Keratinocyte (primary cell): Measurements from ENCODE around the gene TMOD4. TPM values are rescaled to one million over a fixed set of nuclear protein-coding genes. Genes with fewer than 3 reads are reported as not detected.
"Not testable (repeated sequence)": the region's sequence is repeated elsewhere in the genome, so short reads cannot be mapped to it uniquely, and the experiment has no call there.

Experiments used
- DNase-seq: peaks from one replicate; pipeline ENCODE4 v3.0.0-alpha.2; 2011; ENCODE audit warnings: low read depth, missing footprints, low spot score
- FAIRE-seq: peaks from 2 replicates; lab custom pipeline; 2011; peaks lifted over from hg19 to GRCh38; lab: Jason Lieb, UNC
- H2AFZ ChIP-seq: 2 replicates; pipeline ENCODE4 v1.6.0; 2012; ENCODE audit warnings: low read length, control low read depth, inconsistent platforms; ENCODE audit not compliant: control insufficient read depth
- H3K27ac ChIP-seq: 2 replicates; pipeline ENCODE4 v1.5.1; 2011; ENCODE audit warnings: low read length; ENCODE audit not compliant: control insufficient read depth, insufficient read depth
- H3K27me3 ChIP-seq: 3 replicates; pipeline ENCODE4 v1.6.0; 2011; ENCODE audit warnings: low read length; ENCODE audit not compliant: control insufficient read depth, insufficient read depth; ENCODE audit errors: extremely low read depth
- H3K36me3 ChIP-seq, 2 experiments: 2 replicates in 1 of 2; 3 replicates in 1 of 2; pipeline ENCODE4 v1.5.1; 2011; ENCODE audit warnings: low read length in 2 of 2, mild to moderate bottlenecking in 1 of 2; ENCODE audit not compliant: control insufficient read depth in 2 of 2, insufficient read depth in 2 of 2; ENCODE audit errors: extremely low read depth in 1 of 2
- H3K4me1 ChIP-seq: 3 replicates; pipeline ENCODE4 v1.5.1; 2011; ENCODE audit warnings: low read length; ENCODE audit not compliant: control insufficient read depth, insufficient read depth; ENCODE audit errors: extremely low read depth
- H3K4me2 ChIP-seq: 3 replicates; pipeline ENCODE4 v1.6.0; 2011; ENCODE audit warnings: low read depth, low read length; ENCODE audit not compliant: control insufficient read depth, insufficient read depth; ENCODE audit errors: extremely low read depth
- H3K4me3 ChIP-seq, 3 experiments: fragments of 200-600 bp in 1 of 3; sonication (generic) in 1 of 3; 2 replicates in 2 of 3; 3 replicates in 1 of 3; pipeline ENCODE4 v1.5.1; 2011 to 2016; ENCODE audit warnings: low read length in 3 of 3, mild to moderate bottlenecking in 3 of 3, control low read depth in 2 of 3, inconsistent platforms in 1 of 3, low read depth in 1 of 3, mixed read lengths in 1 of 3, mixed run types in 1 of 3, moderate library complexity in 1 of 3; ENCODE audit not compliant: control insufficient read depth in 2 of 3, insufficient read depth in 2 of 3; ENCODE audit errors: extremely low read depth in 1 of 3
- H3K79me2 ChIP-seq: 2 replicates; pipeline ENCODE4 v1.6.0; 2012; ENCODE audit warnings: low read length; ENCODE audit not compliant: control insufficient read depth, insufficient read depth
- H3K9ac ChIP-seq: 3 replicates; pipeline ENCODE4 v1.6.0; 2011; ENCODE audit warnings: low read length; ENCODE audit not compliant: control insufficient read depth, insufficient read depth; ENCODE audit errors: extremely low read depth
- H3K9me1 ChIP-seq: 3 replicates; pipeline ENCODE4 v1.6.0; 2011; ENCODE audit warnings: low read length; ENCODE audit not compliant: control insufficient read depth, insufficient read depth; ENCODE audit errors: extremely low read depth
- H3K9me3 ChIP-seq: 2 replicates; pipeline ENCODE4 v1.5.1; 2012; ENCODE audit warnings: low read depth, low read length; ENCODE audit not compliant: control insufficient read depth
- H4K20me1 ChIP-seq: 3 replicates; pipeline ENCODE4 v1.6.0; 2011; ENCODE audit warnings: low read length; ENCODE audit not compliant: control insufficient read depth, insufficient read depth; ENCODE audit errors: extremely low read depth
- EZH2 ChIP-seq: IDR thresholded peaks from one replicate; pipeline ENCODE4 v1.6.1; 2012; ENCODE audit warnings: inconsistent platforms, mild to moderate bottlenecking, low read length, moderate library complexity
- dilution Hi-C: fragments of 300-500 bp; cut with MboI; formaldehyde crosslinking; loops from one replicate; pipeline ENCODE4 v1.7.0; 2020; ENCODE audit warnings: low sequenced_read_pairs; ENCODE audit not compliant: extremely low pct_ligation_motif_present
- polyA plus RNA-seq, 5 experiments: library from polyadenylated mRNA; depleted of rRNA in 3 of 5; stranded (reverse) in 3 of 5; stranded (forward) in 1 of 5; unstranded in 1 of 5; fragments of >200 nt; gene quantifications; 1 replicate in 1 of 5; 2 replicates in 3 of 5; 3 replicates in 1 of 5; pipeline versions ENCODE4 v1.2.1 to v1.2.3, GENCODE V29; 2011 to 2012; ENCODE audit warnings: missing spikeins in 2 of 5, low read depth in 1 of 5, low replicate concordance in 1 of 5
- TF ChIP-seq, protein P1 (sequence below), 3 experiments: IDR thresholded peaks in 1 of 3; conservative IDR thresholded peaks in 1 of 3; optimal IDR thresholded peaks in 1 of 3; 2 replicates in 2 of 3; 3 replicates in 1 of 3; pipeline versions ENCODE3 to v1.5.1; 2011; ENCODE audit warnings: low read length in 3 of 3, mild to moderate bottlenecking in 3 of 3, moderate library complexity in 2 of 3, control low read depth in 1 of 3, inconsistent platforms in 1 of 3; ENCODE audit not compliant: insufficient read depth in 2 of 3; ENCODE audit errors: extremely low read depth in 1 of 3

The TMOD4 gene
- polyA plus RNA-seq, 1 donor (not counting 4 experiments of a cell fraction or from before 2014, with no cell fraction given), result 0.34 TPM

DNA sequence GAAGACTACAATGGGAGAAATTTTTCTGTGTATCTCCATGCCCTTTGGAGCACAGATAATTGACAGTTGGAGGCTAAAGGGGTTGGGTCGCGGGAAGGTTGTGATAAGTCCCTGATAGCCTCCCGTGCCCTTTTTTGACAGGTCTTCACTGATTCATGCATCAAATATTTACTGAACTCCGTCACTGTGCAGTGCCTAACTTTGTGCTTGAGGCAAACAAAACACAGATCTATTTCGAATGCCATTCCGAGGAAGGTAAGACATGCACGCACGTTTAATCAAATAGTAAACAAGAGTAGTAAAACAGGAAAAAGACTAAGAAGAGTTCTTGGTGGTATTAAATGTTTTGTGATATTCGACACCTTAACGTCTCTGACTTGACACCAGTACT, 22.1 kb upstream of the TMOD4 start:
- TF ChIP-seq, protein P1, sequence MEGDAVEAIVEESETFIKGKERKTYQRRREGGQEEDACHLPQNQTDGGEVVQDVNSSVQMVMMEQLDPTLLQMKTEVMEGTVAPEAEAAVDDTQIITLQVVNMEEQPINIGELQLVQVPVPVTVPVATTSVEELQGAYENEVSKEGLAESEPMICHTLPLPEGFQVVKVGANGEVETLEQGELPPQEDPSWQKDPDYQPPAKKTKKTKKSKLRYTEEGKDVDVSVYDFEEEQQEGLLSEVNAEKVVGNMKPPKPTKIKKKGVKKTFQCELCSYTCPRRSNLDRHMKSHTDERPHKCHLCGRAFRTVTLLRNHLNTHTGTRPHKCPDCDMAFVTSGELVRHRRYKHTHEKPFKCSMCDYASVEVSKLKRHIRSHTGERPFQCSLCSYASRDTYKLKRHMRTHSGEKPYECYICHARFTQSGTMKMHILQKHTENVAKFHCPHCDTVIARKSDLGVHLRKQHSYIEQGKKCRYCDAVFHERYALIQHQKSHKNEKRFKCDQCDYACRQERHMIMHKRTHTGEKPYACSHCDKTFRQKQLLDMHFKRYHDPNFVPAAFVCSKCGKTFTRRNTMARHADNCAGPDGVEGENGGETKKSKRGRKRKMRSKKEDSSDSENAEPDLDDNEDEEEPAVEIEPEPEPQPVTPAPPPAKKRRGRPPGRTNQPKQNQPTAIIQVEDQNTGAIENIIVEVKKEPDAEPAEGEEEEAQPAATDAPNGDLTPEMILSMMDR (optimal IDR thresholded peaks at IDR 0.05 in 1 of 3, IDR thresholded peaks at IDR 0.05 in 1 of 3, conservative IDR thresholded peaks at IDR 0.05 in 1 of 3; ENCODE audit: extremely low read depth in 1 of 3, insufficient read depth in 2 of 3, low read length in 3 of 3), result no peak
- TF ChIP-seq EZH2, result no peak
- Histone ChIP-seq H3K79me2 (peaks cover 40% of the 10 kb centered on the region), H3K9me3 (no peaks in the 10 kb centered on the region), H3K4me2 (peak overlapping the region; percentile 94), H3K27me3 (no peaks in the 10 kb centered on the region), H3K4me3 (peak overlapping the region; percentile 95 to 100 (median 99)), H3K36me3 (peaks cover 3 to 7% of the 10 kb centered on the region in 2 experiments), H3K4me1 (peaks cover 40% of the 10 kb centered on the region), H3K9ac (peak overlapping the region; percentile 97), H3K9me1 (peaks cover 3% of the 10 kb centered on the region), H2AFZ (peak overlapping the region; percentile 68), H4K20me1 (peaks cover 10% of the 10 kb centered on the region), H3K27ac (peak overlapping the region; percentile 95)
- DNase-seq (no peak), FAIRE-seq (no peak)
- dilution Hi-C loops, result no loop called here

DNA sequence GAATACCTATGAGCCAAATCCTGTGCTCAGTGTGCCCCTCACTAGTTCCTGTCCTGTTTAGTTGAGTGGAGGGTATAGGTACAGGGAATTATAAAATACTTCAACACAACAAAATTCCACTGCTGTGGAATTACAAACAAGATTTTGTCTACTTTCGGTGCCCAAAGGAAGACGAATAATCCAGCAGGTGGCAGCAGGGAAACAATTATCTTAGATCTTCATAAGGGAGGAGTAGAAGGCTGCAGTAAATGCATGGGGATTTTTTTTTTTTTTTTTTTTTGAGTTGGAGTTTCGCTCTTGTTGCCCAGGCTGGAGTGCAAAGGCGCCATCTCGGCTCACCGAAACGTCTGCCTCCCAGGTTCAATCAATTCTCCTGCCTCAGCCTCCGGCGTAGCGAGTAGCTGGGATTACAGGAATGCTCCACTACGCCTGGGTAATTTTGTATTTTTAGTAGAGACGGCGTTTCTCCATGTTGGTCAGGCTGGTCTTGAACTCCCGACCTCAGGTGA, 20.6 kb upstream of the TMOD4 start:
- peak overlapping the region; percentile 94 for H3K27ac ChIP-seq
- H3K9ac ChIP-seq, result peak overlapping the region; percentile 81
- peaks cover 31% of the 10 kb centered on the region for H3K4me1 ChIP-seq
- H3K4me2 ChIP-seq, result peak overlapping the region; percentile 46
- peak overlapping the region; percentile 49 for H2AFZ ChIP-seq
- no peaks in the 10 kb centered on the region for H3K9me3 ChIP-seq
- H3K36me3 ChIP-seq, result no peaks in the 10 kb centered on the region
- H3K27me3 ChIP-seq, result no peaks in the 10 kb centered on the region
- dilution Hi-C loops, result no loop called here
- no peak for FAIRE-seq
- DNase-seq, result no peak
- peaks cover 24% of the 10 kb centered on the region for H3K79me2 ChIP-seq
- peak overlapping the region in 2 of 3 experiments; percentile 61 to 67 for H3K4me3 ChIP-seq
- TF ChIP-seq, protein P1 (optimal IDR thresholded peaks at IDR 0.05 in 1 of 3, IDR thresholded peaks at IDR 0.05 in 1 of 3, conservative IDR thresholded peaks at IDR 0.05 in 1 of 3; ENCODE audit: extremely low read depth in 1 of 3, insufficient read depth in 2 of 3, low read length in 3 of 3), result peak; percentile 31 to 62 (median 53)
- TF ChIP-seq EZH2, result no peak
- no peaks in the 10 kb centered on the region for H3K9me1 ChIP-seq
- peaks cover 2% of the 10 kb centered on the region for H4K20me1 ChIP-seq

DNA sequence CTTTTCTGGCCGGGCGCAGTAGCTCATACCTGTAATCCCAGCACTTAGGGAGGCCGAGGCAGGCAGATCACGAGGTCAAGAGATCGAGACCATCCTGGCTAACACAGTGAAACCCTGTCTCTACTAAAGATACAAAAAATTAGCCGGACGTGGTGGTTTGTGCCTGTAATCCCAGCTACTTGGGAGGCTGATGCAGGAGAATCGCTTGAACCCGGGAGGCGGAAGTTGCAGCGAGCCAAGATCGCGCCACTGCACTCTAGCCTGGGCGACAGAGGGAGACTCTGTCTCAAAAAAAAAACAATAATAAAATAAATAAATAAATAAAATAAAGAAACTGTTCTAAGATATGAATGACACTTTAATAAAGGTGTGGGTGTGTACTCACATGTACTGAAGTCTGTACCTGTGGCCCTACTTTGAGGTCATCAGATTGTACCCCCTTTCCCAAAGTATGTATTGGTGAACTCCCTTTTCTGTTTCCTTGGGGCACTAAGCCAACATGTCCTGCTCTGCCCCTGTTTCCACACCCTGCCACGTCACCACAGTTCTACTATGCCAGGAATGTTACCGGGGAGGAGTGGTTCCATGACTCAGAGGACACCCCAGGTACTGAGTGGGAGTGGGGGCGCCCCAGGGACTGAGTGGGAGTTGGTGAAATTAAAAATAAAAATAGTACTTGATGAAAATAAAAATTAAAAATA, 19.3 kb upstream of the TMOD4 start:
- Histone ChIP-seq H3K27ac (peak overlapping the region; percentile 94), H3K4me1 (peaks cover 23% of the 10 kb centered on the region), H3K9ac (peak overlapping the region; percentile 81), H2AFZ (peak overlapping the region; percentile 17), H3K79me2 (peaks cover 17% of the 10 kb centered on the region), H3K4me3 (peak overlapping the region; percentile 37 to 71 (median 56)), H3K4me2 (peak overlapping the region; percentile 46)
- H3K9me1 ChIP-seq, H4K20me1 ChIP-seq, dilution Hi-C loops, H3K9me3 ChIP-seq, H3K36me3 ChIP-seq, H3K27me3 ChIP-seq: not testable (repeated sequence)
- FAIRE-seq (peak; percentile 73), DNase-seq (peak; percentile 94)
